GM12878 (cell line): ENCODE results near the gene CHST15.

Experiments
- ASH2L ChIP-seq: fragments of 300-600, 200-600 bp; sonication (generic); IDR thresholded peaks from 2 replicates; pipeline ENCODE4 v1.6.1; 2017; ENCODE audit warnings: low read depth, mild to moderate bottlenecking, borderline replicate concordance
- CHD2 ChIP-seq: IDR thresholded peaks from 2 replicates; pipeline ENCODE4 v1.6.1; 2011; ENCODE audit warnings: low read depth, low read length, improper control_type of control experiment, borderline replicate concordance
- FOS ChIP-seq: IDR thresholded peaks from 3 replicates; pipeline ENCODE4 v1.6.1; 2011; ENCODE audit warnings: borderline replicate concordance; ENCODE audit not compliant: insufficient read length; ENCODE audit errors: extremely low read depth
- MAX ChIP-seq: IDR thresholded peaks from 2 replicates; pipeline ENCODE4 v1.6.1; 2012; ENCODE audit warnings: low read depth, low read length, improper control_type of control experiment
- POLR2A ChIP-seq: IDR thresholded peaks from 2 replicates; pipeline ENCODE4 v1.6.1; 2011; ENCODE audit warnings: low read depth, mild to moderate bottlenecking, low read length
- RUNX3 ChIP-seq: IDR thresholded peaks from 2 replicates; pipeline ENCODE4 v1.6.1; 2012; ENCODE audit warnings: low read length, inconsistent platforms
- SIN3A ChIP-seq: IDR thresholded peaks from 2 replicates; pipeline ENCODE4 v1.6.1; 2012; ENCODE audit warnings: low read depth, low read length, improper control_type of control experiment
- TF ChIP-seq, protein P1 (sequence below): IDR thresholded peaks from 2 replicates; pipeline ENCODE4 v1.6.1; 2011; ENCODE audit warnings: low read depth, low read length, improper control_type of control experiment, borderline replicate concordance
- TF ChIP-seq, protein P2 (sequence below), 3 experiments: IDR thresholded peaks in 2 of 3; conservative IDR thresholded peaks in 1 of 3; 2 replicates each; pipeline ENCODE4 v1.5.1; 2011; ENCODE audit warnings: low read depth in 3 of 3, low read length in 3 of 3, mild to moderate bottlenecking in 3 of 3, control low read depth in 2 of 3, moderate library complexity in 2 of 3, inconsistent platforms in 1 of 3, mixed read lengths in 1 of 3; ENCODE audit not compliant: control insufficient read depth in 2 of 3, insufficient read depth in 1 of 3; ENCODE audit errors: extremely low read depth in 1 of 3

DNA sequence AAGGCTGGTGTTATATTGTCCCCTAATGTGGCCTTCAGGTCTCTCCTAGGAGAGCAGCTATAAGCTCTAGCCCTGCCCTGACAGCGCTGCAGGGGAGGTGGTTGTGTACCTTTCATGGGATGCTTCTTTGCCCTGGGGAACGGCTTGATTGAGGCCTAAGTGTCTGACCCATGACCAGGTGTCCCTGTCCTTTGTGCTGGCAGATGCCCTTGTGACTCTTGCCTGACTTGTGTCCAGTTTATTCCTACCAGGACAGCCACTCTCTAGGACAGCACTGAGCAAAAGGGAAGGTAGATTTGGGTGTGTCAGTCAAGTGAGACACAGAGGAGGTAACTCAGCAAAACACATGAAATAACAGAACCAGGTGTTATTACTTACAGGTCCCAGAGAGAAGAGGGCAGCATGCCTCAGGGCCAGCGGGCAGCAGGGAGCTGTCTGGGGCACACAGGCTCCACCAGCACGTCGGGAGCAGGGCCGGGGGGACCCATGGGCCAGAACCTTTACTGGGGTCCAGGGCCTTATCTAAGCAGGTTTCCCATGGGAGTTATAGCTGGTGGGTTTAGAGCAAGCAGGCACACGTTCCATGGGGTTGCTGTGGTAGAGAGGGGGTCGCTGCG, 10.7 kb upstream of the CHST15 start:
- TF ChIP-seq, protein P1, sequence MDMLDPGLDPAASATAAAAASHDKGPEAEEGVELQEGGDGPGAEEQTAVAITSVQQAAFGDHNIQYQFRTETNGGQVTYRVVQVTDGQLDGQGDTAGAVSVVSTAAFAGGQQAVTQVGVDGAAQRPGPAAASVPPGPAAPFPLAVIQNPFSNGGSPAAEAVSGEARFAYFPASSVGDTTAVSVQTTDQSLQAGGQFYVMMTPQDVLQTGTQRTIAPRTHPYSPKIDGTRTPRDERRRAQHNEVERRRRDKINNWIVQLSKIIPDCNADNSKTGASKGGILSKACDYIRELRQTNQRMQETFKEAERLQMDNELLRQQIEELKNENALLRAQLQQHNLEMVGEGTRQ, result no peak
- no peak for TF ChIP-seq MAX
- no peak for TF ChIP-seq POLR2A
- TF ChIP-seq, protein P2, sequence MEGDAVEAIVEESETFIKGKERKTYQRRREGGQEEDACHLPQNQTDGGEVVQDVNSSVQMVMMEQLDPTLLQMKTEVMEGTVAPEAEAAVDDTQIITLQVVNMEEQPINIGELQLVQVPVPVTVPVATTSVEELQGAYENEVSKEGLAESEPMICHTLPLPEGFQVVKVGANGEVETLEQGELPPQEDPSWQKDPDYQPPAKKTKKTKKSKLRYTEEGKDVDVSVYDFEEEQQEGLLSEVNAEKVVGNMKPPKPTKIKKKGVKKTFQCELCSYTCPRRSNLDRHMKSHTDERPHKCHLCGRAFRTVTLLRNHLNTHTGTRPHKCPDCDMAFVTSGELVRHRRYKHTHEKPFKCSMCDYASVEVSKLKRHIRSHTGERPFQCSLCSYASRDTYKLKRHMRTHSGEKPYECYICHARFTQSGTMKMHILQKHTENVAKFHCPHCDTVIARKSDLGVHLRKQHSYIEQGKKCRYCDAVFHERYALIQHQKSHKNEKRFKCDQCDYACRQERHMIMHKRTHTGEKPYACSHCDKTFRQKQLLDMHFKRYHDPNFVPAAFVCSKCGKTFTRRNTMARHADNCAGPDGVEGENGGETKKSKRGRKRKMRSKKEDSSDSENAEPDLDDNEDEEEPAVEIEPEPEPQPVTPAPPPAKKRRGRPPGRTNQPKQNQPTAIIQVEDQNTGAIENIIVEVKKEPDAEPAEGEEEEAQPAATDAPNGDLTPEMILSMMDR (IDR thresholded peaks at IDR 0.05 in 2 of 3, conservative IDR thresholded peaks at IDR 0.05 in 1 of 3; ENCODE audit: control insufficient read depth in 2 of 3, extremely low read depth in 1 of 3, insufficient read depth in 1 of 3, low read depth in 3 of 3, low read length in 3 of 3), result no peak
- no peak for TF ChIP-seq SIN3A
- no peak for TF ChIP-seq FOS
- no peak for TF ChIP-seq CHD2
- TF ChIP-seq RUNX3, result no peak
- no peak for TF ChIP-seq ASH2L
